Peyer's patch (tissue), 4 donors: ENCODE data around the gene PRR16. TPM values are rescaled to one million over a fixed set of nuclear protein-coding genes. Genes with fewer than 3 reads are reported as not detected.
A peak's percentile ranks its signal among the peaks of the same experiment; 100 is the strongest.

ENCODE experiments used
- DNase-seq, 3 donors: peaks; one replicate each; pipeline ENCODE4 v3.0.0-alpha.2; 2017 to 2019
- H3K27ac ChIP-seq, 4 donors: fragments of 200-600 bp; sonication (generic); one replicate each; pipeline ENCODE4 v1.5.1; 2016 to 2019
- H3K27me3 ChIP-seq, 2 donors: fragments of 200-600 bp; sonication (generic); one replicate each; pipeline ENCODE4 v1.5.1; 2019
- H3K36me3 ChIP-seq, 3 donors: fragments of 200-600 bp; sonication (generic); one replicate each; pipeline ENCODE4 v1.5.1; 2016 to 2019
- H3K4me1 ChIP-seq, 4 donors: fragments of 200-600 bp; sonication (generic); one replicate each; pipeline ENCODE4 v1.5.1; 2016 to 2019
- H3K4me3 ChIP-seq, 4 donors: fragments of 200-600 bp; sonication (generic); 1 replicate in 3 of 4; 2 replicates in 1 of 4; pipeline ENCODE4 v1.5.1; 2016 to 2019; ENCODE audit warnings: mild to moderate bottlenecking in 1 of 4
- H3K9me3 ChIP-seq, 4 donors: fragments of 200-600 bp; sonication (generic); one replicate each; pipeline ENCODE4 v1.5.1; 2016 to 2019; ENCODE audit warnings: mild to moderate bottlenecking in 1 of 4
- CTCF ChIP-seq, 6 experiments: fragments of 450-650 bp in 4 of 6; fragments of 200-600 bp in 2 of 6; sonication (generic) in 1 of 6; IDR thresholded peaks; one replicate each; pipeline ENCODE4 v1.5.1; 2017 to 2019; ENCODE audit warnings: antibody characterized with exemption in 6 of 6, mild to moderate bottlenecking in 3 of 6, moderate library complexity in 1 of 6
- POLR2A ChIP-seq, 2 donors: fragments of 450-650 bp; IDR thresholded peaks; one replicate each; pipeline ENCODE4 v1.5.1; 2017; ENCODE audit warnings: antibody characterized with exemption in 2 of 2, mild to moderate bottlenecking in 2 of 2, moderate library complexity in 2 of 2
- total RNA-seq, 4 donors: library from RNA; depleted of rRNA; stranded (reverse); fragments of >200 nt; gene quantifications; one replicate each; pipeline ENCODE4 v1.1.0, GENCODE V29; 2016

PRR16 gene
- total RNA-seq, 4 donors from 2014 or later, result 2.9 to 37.1 (median 3.8) TPM

GRCh38 chr5:120464627-120465435, 731 bp downstream of the PRR16 start:
- peaks cover 0 to 6% (median 4%) of the 10 kb centered on the region in 4 donors for H3K4me1 ChIP-seq
- TF ChIP-seq CTCF (IDR thresholded peaks at IDR 0.05) (no peak), POLR2A (IDR thresholded peaks at IDR 0.05) (no peak)
- H3K9me3 ChIP-seq, result no peaks in the 10 kb centered on the region
- no peaks in the 10 kb centered on the region for H3K36me3 ChIP-seq
- H3K4me3 ChIP-seq, result peak overlapping the region; percentile 43 to 57 (median 50)
- H3K27ac ChIP-seq, result peak overlapping the region; percentile 6 to 71 (median 56)
- DNase-seq, result peak; percentile 36 to 50 (median 49)
- peaks cover 0 to 6% of the 10 kb centered on the region in 2 donors for H3K27me3 ChIP-seq

- Histone ChIP-seq H3K27me3 (peaks cover 0 to 6% of the 10 kb centered on the region in 2 donors), H3K4me1 (peaks cover 0 to 6% (median 4%) of the 10 kb centered on the region in 4 donors), H3K36me3 (no peaks in the 10 kb centered on the region), H3K9me3 (no peaks in the 10 kb centered on the region), H3K4me3 (peak overlapping the region; percentile 43 to 57 (median 50)), H3K27ac (peak overlapping the region; percentile 6 to 71 (median 56))
- TF ChIP-seq CTCF (IDR thresholded peaks at IDR 0.05), result no peak
- no peak for TF ChIP-seq POLR2A (IDR thresholded peaks at IDR 0.05)
- peak; percentile 19 to 49 (median 45) for DNase-seq
Observed at GRCh38 chr5:120465436-120465961, 1.4 kb downstream of the PRR16 start.

DNA sequence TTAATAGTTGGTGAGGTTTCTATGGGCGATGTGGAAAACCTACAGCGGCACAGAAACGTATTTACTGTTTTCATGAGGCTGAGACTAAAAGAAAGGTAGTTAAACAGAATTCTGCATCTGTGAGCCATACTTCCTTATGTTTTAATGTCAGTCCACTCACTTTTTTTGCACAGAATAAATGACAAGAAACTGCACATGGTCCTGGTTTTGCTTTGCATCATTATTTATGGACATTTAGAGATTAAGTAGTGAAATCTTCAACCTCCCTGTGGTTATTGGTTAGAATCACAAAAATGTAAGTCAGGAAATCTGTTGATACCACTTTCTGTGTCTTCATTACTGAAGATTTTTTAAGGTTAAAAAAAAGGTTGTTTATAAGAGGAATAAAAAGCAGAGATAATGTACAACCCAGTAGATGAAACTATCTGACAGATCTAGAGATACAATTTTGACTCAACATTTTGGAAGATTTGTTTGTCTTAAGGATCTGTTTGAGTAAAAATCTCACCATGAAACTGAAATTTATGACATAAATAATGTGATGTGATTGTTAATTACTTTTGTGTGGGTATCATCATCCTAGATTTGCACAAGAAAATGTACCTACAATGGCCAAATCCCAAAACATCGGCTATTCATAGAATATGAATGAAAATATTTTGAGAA, 2.4 kb downstream of the PRR16 start:
- Histone ChIP-seq H3K9me3 (no peaks in the 10 kb centered on the region), H3K27me3 (peaks cover 0 to 6% of the 10 kb centered on the region in 2 donors), H3K4me3 (peak overlapping the region in 2 of 4 donors; percentile 53 to 57), H3K27ac (no peak overlapping the region), H3K4me1 (peaks cover 0 to 6% (median 4%) of the 10 kb centered on the region in 4 donors), H3K36me3 (no peaks in the 10 kb centered on the region)
- DNase-seq, result no peak
- TF ChIP-seq POLR2A (IDR thresholded peaks at IDR 0.05) (no peak), CTCF (IDR thresholded peaks at IDR 0.05) (no peak)

- H3K36me3 ChIP-seq, result no peaks in the 10 kb centered on the region
- H3K9me3 ChIP-seq, result no peaks in the 10 kb centered on the region
- no peak overlapping the region for H3K4me3 ChIP-seq
- DNase-seq, result no peak
- H3K4me1 ChIP-seq, result no peaks in the 10 kb centered on the region
- H3K27ac ChIP-seq, result no peak overlapping the region
- TF ChIP-seq CTCF (IDR thresholded peaks at IDR 0.05) (no peak), POLR2A (IDR thresholded peaks at IDR 0.05) (no peak)
- no peaks in the 10 kb centered on the region for H3K27me3 ChIP-seq
Observed at GRCh38 chr5:120471971-120472370, 7.9 kb downstream of the PRR16 start.

- DNase-seq, result no peak
- no peak overlapping the region for H3K4me3 ChIP-seq
- no peaks in the 10 kb centered on the region for H3K27me3 ChIP-seq
- TF ChIP-seq CTCF (IDR thresholded peaks at IDR 0.05), result no peak
- TF ChIP-seq POLR2A (IDR thresholded peaks at IDR 0.05), result no peak
- H3K4me1 ChIP-seq, result no peaks in the 10 kb centered on the region
- no peaks in the 10 kb centered on the region for H3K36me3 ChIP-seq
- no peak overlapping the region for H3K27ac ChIP-seq
- no peaks in the 10 kb centered on the region for H3K9me3 ChIP-seq
Observed at GRCh38 chr5:120472911-120473310, 8.8 kb downstream of the PRR16 start.
